DMS79 treated with DMSO at 0.1 percent for 48 hours (cell line): ENCODE measurements around the gene TEX52.
A peak's percentile ranks its signal among the peaks of the same experiment; 100 is the strongest.
"Not testable (repeated sequence)": the region's sequence is repeated elsewhere in the genome, so short reads cannot be mapped to it uniquely, and the experiment has no call there.

Experiments used
- DNase-seq: peaks from one replicate; lab custom pipeline; 2025; lab: John Stamatoyannopoulos, UW

TEX52 gene

GRCh38 chr12:2864198-2864597 lies 7.4 kb upstream of the TEX52 start:
- no peak for DNase-seq

DNA sequence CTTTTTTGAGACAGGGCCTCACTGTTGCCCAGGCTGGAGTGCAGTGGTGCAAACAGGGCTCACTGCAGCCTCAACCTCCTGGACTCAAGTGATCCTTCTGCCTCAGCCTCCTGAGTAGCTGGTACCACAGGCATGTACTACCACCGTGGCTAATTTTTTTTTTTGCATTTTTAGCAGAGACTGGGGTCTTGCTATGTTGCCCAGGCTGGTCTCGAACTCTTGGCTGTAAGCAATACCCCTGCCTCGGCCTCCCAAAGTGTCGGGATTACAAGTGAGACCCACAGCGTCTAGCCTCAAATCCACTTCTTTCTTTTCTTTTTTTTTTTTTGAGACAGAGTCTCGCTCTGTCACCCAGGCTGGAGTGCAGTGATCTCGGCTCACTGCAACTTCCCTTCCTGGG lies 6.6 kb upstream of the TEX52 start:
- DNase-seq, result not testable (repeated sequence)

- DNase-seq, result no peak
Observed at GRCh38 chr12:2862876-2863275, 6.0 kb upstream of the TEX52 start.

DNA sequence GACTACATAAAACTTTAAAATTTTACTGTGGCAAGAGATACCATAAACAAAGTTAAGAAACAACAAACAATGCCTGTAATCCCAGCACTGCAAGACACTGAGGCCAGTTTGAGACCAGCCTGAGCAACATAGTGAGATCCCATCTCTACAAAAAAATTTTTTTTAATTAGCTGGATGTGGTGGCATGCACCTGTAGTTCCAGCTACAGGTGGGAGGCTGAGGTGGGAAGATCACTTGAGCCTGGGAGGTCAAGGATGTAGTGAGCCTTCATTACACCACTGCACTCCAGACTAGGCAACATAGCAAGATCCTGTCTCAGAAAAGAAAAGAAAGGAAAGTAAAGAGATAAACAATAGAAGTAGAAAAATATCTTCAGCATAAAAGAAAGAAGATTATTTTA lies 3.3 kb upstream of the TEX52 start:
- DNase-seq, result no peak

- no peak for DNase-seq
Observed at GRCh38 chr12:2858944-2859421, 2.1 kb upstream of the TEX52 start.

GRCh38 chr12:2858334-2858733 lies 1.5 kb upstream of the TEX52 start:
- DNase-seq, result no peak

DNA sequence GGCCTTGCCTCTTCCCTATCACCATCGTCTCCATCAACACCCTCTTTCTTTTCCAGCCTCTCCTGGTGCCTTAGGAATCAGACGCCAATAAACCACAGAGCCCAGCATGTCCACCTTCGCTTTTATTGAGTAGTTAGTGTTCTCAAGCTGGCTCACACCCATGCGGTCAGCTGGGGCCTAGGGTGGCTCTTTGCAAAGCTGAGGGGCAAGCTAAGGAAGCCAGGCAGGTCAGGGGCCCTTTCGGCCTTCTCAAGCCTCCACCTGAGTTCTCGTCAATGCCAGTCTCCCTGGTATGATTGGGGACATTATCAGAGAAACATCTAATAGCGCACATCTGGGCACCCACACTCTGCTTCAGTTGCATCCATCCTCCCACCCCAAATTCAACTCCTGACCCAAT lies 737 bp upstream of the TEX52 start:
- no peak for DNase-seq

DNA sequence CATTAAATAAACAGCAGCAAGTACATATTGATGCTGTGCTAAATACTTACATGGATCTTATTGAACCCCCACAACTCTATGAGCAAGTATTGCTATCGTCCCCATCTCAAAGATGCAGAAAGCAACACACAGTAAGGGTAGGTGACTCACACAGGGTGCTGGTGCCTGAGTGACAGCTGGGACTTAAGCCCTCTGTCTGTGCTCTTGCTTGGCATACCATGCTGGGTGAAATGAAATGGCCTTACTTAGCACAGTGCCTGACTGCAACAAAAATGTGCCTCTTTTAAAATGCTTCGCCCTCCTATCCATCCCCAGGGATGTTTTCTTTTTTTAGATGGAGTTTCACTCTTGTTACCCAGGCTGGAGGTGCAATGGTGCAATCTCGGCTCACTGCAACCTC lies 788 bp downstream of the TEX52 start:
- DNase-seq, result no peak

DNA sequence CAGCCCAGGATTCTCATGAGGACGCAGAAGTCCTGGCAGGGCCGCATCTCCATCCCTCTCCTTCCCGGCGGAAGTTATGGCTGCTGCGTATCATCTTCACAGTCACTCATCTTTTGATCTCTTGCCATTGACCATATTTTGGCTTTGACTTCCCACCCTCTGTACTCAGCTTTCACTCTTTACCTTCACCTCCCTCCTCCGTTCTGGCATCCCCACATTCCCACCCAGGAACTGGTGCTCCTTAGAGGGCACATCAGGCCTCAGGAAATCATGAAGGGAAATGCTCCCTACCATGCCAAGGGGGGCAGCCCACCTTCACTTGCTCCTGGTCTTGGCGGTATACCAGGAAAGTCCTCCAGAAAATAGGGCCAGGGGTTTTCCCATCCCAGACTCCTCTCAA lies 1.3 kb downstream of the TEX52 start:
- DNase-seq, result no peak

DNA sequence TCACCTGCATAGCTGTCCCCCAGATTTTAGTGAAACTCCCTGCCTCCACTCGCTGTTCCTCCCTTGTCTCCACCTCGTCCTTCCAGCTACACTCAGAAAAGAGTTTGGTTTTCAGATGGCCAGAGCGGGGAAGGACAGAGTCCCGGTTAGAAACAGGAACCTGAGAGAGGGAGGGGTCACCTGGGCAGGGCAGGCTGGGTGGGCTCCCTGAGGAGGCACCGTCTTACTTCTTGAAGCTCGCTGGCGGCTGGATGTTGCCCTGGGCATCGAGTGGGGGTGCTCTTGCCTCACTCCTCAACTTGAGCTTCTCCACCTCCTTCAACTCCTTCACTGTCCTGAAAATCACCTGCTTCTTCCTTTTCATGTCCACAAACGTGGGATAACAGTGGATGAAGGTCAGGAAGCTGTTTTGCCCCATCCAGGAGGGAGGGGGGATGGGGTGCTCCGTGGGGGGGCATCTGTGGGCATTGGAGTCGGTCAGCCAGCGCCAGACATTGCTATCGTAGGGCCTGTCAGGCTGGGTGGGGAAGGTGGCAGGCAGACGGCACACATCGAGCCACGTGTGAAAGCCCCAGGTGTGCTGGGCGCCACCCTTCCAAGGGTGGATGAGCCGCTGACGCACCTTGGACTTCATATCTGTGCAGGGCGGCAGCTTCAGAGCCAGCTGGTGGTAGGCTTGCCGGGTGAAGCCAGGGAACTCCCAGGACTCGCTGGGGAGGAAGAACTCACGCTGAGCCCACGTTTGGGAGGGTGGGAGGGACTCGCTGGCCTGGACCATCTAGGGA lies 2.0 kb downstream of the TEX52 start:
- DNase-seq, result no peak

- DNase-seq, result peak; percentile 18
Observed at GRCh38 chr12:2853626-2854025, 3.2 kb downstream of the TEX52 start.

GRCh38 chr12:2851931-2852330 lies 4.9 kb downstream of the TEX52 start:
- DNase-seq, result no peak

DNA sequence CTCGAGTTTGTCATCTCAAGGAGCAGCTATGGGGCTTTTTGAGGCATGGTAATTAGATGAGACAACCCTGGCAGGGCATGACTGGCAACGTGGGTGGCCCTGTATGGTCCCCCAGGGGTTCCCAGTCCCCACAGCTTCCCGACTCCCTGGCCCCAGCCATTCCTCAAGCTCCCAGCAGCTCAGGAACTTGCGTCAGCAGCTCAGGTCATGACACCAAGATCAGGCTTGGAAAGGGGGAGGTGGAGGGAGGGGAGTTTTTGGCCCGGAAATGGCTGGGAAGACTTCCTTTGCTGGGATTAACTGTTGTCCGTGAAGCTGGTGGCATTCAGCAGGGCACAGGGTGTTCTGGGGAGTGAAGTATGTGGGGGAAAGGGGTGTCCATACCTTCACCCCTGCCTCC lies 11.6 kb downstream of the TEX52 start:
- DNase-seq, result no peak

DNA sequence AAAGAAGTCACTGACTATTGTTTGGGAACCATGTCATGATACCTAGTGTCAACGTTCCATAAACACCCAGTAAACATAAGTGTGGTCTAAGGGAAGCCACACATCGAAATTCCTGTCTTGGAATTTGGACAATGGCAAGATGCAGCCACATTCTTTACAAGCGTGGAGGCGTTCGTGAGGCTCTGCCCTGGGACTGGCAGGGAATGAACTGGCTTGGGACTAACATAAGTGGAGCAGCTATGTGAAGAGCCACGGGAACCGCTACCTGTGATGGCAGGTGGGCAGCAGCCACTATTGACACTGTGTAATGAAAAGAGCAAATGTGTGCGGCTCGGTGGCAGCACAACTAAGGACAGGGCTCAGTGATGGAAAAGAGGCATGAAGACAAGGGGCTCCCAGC lies 12.1 kb downstream of the TEX52 start:
- no peak for DNase-seq

DNA sequence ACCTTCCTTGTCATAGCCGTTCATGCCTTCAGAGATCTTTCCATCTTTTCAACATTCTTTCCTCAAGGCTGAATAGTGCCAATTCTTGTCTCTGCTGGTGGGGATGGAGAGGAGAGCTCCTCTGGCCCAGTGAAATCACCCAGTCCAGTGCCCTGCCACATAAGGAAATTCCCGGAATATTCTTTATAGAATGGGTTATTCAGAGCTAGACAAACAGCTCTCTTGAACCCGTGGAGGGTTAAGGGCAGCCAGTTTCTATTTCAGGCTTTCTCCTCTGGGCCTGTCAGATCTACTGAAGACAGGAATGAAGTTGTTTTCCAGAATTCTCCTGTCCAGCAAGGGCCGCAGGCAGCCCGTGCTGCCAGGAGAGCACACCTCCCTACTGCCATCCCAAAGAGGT lies 13.9 kb downstream of the TEX52 start:
- no peak for DNase-seq

DNA sequence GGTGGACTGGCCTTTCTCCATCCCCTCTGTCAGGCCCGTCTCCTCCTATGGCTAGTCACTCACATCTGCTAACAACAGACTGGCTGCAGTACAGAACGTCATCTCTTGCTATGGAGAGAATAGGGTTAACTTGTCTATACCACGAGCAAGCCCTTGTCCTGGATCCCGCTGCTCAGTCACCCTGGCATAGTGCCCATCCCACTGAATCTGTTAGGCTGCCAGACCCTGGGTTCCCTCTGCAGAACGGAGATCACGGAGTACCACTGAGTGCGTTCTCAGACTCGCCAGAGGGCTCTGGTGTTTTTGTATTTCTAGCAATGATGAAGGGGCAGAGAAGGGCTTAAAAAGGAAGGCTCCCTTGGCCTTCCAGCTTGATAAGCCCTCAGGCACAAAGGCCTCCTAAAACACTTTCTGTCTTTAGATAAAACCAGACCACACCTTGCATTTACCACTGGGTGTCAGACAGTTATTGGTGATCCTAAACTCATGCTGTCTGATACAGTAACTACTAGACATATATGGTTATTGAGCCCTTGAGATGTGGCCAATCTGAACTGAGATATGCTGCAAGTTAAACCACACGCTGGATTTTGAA lies 15.7 kb downstream of the TEX52 start:
- peak; percentile 75 for DNase-seq

DNA sequence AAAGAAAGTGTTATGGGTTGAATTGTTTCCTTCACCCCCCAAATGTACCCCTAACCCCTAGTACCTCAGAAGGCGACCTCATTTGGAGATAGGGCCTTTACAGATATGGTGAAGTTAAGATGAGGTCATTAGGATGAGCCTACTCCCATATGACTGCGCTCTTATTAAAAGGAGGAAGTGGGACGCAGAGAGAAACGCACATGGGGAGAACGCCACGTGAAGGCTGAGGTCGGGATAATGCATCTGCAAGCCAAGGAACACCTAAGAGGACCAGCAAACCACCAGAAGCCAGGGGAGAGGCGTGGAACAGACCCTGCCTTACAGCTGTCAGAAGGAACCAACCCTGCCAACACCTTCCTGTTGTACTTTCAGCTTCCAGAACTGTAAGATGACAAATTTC lies 20.3 kb downstream of the TEX52 start:
- no peak for DNase-seq

GRCh38 chr12:2835691-2836403 lies 21.0 kb downstream of the TEX52 start:
- no peak for DNase-seq

GRCh38 chr12:2834581-2835491 lies 22.0 kb downstream of the TEX52 start, which contains the start of gene NRIP2:
Gene NRIP2 (minus strand): TSS chr12:2835035. CDS start chr12:2834983, 52 bp downstream.
- DNase-seq, result peak; percentile 40

DNA sequence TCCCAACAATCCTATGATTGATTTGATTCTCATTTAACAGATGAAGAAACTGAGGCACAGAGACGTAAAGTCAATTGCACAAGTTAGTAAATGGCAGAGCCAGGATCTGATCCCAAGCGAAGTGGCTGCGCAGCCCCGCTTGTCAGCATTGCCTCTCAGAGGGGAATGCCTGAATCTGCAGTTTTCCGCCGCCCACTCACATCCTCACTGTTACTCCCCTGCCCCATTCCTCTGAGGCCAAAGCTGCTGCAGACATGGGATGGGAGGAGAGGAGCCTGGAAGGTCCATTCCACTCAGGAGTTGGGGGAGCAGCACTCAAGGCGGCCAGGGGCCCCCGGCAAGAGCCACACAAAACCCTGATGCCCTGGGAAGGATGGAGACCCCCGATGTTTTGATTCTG lies 23.0 kb downstream of the TEX52 start:
- DNase-seq, result no peak

DNA sequence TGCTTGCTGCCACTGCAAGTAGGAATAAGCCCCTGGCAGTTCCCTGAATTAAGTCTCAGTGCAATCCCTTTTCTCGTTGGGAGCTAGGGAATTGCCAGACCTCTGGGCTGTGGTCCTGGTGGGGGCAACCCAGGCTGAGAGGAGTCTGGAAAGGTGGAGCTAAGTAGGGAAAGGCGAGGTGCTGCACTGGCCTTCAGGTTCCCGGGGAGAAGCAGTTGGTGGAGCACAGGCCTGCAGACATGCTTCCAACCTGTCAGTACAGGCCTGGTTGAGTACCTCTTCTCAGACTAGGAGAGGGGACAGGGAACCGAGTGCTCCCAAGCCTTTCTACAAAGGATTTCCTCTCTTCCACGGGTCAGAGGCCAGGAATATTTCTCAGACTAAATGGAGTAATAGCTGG lies 23.5 kb downstream of the TEX52 start:
- DNase-seq, result peak; percentile 28

- DNase-seq, result peak; percentile 6
Observed at GRCh38 chr12:2832550-2833127, 24.2 kb downstream of the TEX52 start.
